ENCODE data around the gene FAM120B.
A peak's percentile ranks its signal among the peaks of the same experiment; 100 is the strongest.
"Not testable (repeated sequence)": the region's sequence is repeated elsewhere in the genome, so short reads cannot be mapped to it uniquely, and the experiment has no call there.

Gene FAM120B

GRCh38 chr6:170306324-170307079, at the start of gene FAM120B:
TSS of gene FAM120B (plus strand) at chr6:170306758. CDS start at chr6:170317391, 10,633 bp downstream.
- DNase-seq = peak; percentile 93

- no peak for DNase-seq
Measured at GRCh38 chr6:170257376-170257775, 49.2 kb upstream of the FAM120B start.

- DNase-seq = no peak
Measured at GRCh38 chr6:170258407-170258806, 48.2 kb upstream of the FAM120B start.

- DNase-seq = no peak
Measured at GRCh38 chr6:170259278-170259677, 47.3 kb upstream of the FAM120B start.

GRCh38 chr6:170260686-170261085, 45.9 kb upstream of the FAM120B start:
- DNase-seq = no peak

- no peak for DNase-seq
Measured at GRCh38 chr6:170261643-170262488, 44.7 kb upstream of the FAM120B start.

GRCh38 chr6:170262489-170263088, 44.0 kb upstream of the FAM120B start:
- DNase-seq = no peak

GRCh38 chr6:170263410-170263809, 43.1 kb upstream of the FAM120B start:
- DNase-seq = no peak

GRCh38 chr6:170264086-170264485, 42.5 kb upstream of the FAM120B start:
- no peak for DNase-seq

- DNase-seq = not testable (repeated sequence)
Measured at GRCh38 chr6:170264644-170265043, 41.9 kb upstream of the FAM120B start.

GRCh38 chr6:170265655-170266054, 40.9 kb upstream of the FAM120B start:
- DNase-seq = peak; percentile 56

- peak; percentile 60 for DNase-seq
Measured at GRCh38 chr6:170266061-170266825, 40.3 kb upstream of the FAM120B start.

- no peak for DNase-seq
Measured at GRCh38 chr6:170267688-170268087, 38.9 kb upstream of the FAM120B start.

- no peak for DNase-seq
Measured at GRCh38 chr6:170268216-170269129, 38.1 kb upstream of the FAM120B start.

GRCh38 chr6:170269151-170269845, 37.3 kb upstream of the FAM120B start:
- peak; percentile 96 for DNase-seq

GRCh38 chr6:170269846-170270541, 36.6 kb upstream of the FAM120B start:
- DNase-seq = peak; percentile 57

GRCh38 chr6:170270984-170271593, 35.5 kb upstream of the FAM120B start:
- DNase-seq = no peak

GRCh38 chr6:170271771-170272314, 34.7 kb upstream of the FAM120B start:
- DNase-seq = no peak

GRCh38 chr6:170272341-170273065, 34.1 kb upstream of the FAM120B start:
- no peak for DNase-seq

Measured in DMS153 (cell line).